K562 (cell line): Measurements from ENCODE around the gene ANKRD27. TPM values are rescaled to one million over a fixed set of nuclear protein-coding genes. Genes with fewer than 3 reads are reported as not detected.

ENCODE experiments used
- BCL6 ChIP-seq: fragments of 250-450 bp; sonication (Bioruptor Pico); IDR thresholded peaks from 2 replicates; pipeline ENCODE4 v1.4.0; 2020
- BRD4 ChIP-seq: fragments of 200-600 bp; sonication (generic); IDR thresholded peaks from 2 replicates; pipeline ENCODE4 v1.6.1; 2017; ENCODE audit warnings: inconsistent platforms
- CHD7 ChIP-seq: fragments of 200-600 bp; sonication (generic); IDR thresholded peaks from one replicate; pipeline ENCODE4 v1.6.1; 2012; ENCODE audit warnings: mild to moderate bottlenecking, low read depth, low read length, inconsistent platforms
- ELF1 ChIP-seq: fragments of 200-800 bp; sonication (Bioruptor generic); IDR thresholded peaks from 2 replicates; pipeline ENCODE4 v1.6.1; 2016; ENCODE audit warnings: missing genetic modification characterization, missing compliant biosample characterization
- GABPB1 ChIP-seq: sonication (generic); formaldehyde crosslinking; IDR thresholded peaks from 2 replicates; pipeline ENCODE4 v1.8.0; 2022; ENCODE audit warnings: mild to moderate bottlenecking, missing genetic modification reagents
- HDAC2 ChIP-seq: fragments of 450-650 bp; IDR thresholded peaks from 2 replicates; pipeline ENCODE4 v1.6.1; 2016; ENCODE audit warnings: mild to moderate bottlenecking
- PRDM10 ChIP-seq: fragments of 450-650 bp; IDR thresholded peaks from 2 replicates; pipeline ENCODE4 v1.6.1; 2018; ENCODE audit not compliant: partially characterized antibody
- RBBP5 ChIP-seq: fragments of 200-600 bp; sonication (generic); IDR thresholded peaks from 2 replicates; pipeline ENCODE4 v1.6.1; 2012; ENCODE audit warnings: borderline replicate concordance, mild to moderate bottlenecking, low read length, control low read depth, inconsistent platforms; ENCODE audit not compliant: insufficient read depth, poor library complexity, severe bottlenecking
- RBM25 ChIP-seq: fragments of 200-400 bp; formaldehyde crosslinking; IDR thresholded peaks from 2 replicates; pipeline ENCODE4 v1.6.1; 2018; ENCODE audit warnings: low read length, low read depth, moderate library complexity; ENCODE audit not compliant: severe bottlenecking
- YY1 ChIP-seq, 3 experiments: IDR thresholded peaks; 2 replicates each; pipeline ENCODE4 v1.6.1; 2011; ENCODE audit warnings: low read length in 2 of 3, mild to moderate bottlenecking in 2 of 3, moderate library complexity in 2 of 3, borderline replicate concordance in 1 of 3, control low read depth in 1 of 3, low read depth in 1 of 3; ENCODE audit not compliant: insufficient read depth in 3 of 3, insufficient replicate concordance in 2 of 3, control insufficient read depth in 1 of 3, insufficient read length in 1 of 3; ENCODE audit errors: extremely low read depth in 1 of 3
- ZNF274 ChIP-seq: IDR thresholded peaks from 2 replicates; pipeline ENCODE4 v1.6.1; 2011; ENCODE audit warnings: low read depth, mild to moderate bottlenecking, low read length, moderate library complexity, borderline replicate concordance
- polyA plus RNA-seq, 8 experiments: library from polyadenylated mRNA; depleted of rRNA in 4 of 8; stranded (reverse) in 5 of 8; unstranded in 3 of 8; fragments of >200 nt; fragmentation: Nextera tagmentation in 2 of 8; fragmentation: Illumina TruSeq in 1 of 8; extraction: Ambion mirVana in 2 of 8; extraction: Trizol in 1 of 8; gene quantifications; 2 replicates each; pipeline versions ENCODE4 v1.2.1 to v1.2.3, GENCODE V29; 2011 to 2014; ENCODE audit warnings: inconsistent platforms in 1 of 8, missing spikeins in 1 of 8
- total RNA-seq, 7 experiments: library from RNA; depleted of rRNA in 6 of 7; stranded (reverse); fragments of >200 nt in 6 of 7; fragmentation: Illumina TruSeq in 2 of 7; extraction: Trizol in 2 of 7; gene quantifications; 2 replicates each; pipeline versions ENCODE4 v1.2.1 to v1.2.3, GENCODE V29; 2011 to 2021; ENCODE audit warnings: low replicate concordance in 1 of 7

Gene ANKRD27
- total and polyA plus RNA-seq, 9 of the 15 experiments (the other 6 are each of a cell fraction or from before 2014, with no cell fraction given) = 5.3 to 71.3 (median 54.2) TPM

- TF ChIP-seq CHD7 = no peak
- TF ChIP-seq ZNF274 = no peak
- no peak; the same call in 1 of the 2 replicates for TF ChIP-seq ELF1 (tag)
- TF ChIP-seq BCL6 (CRISPR knock-in tag) = no peak
- no peak for TF ChIP-seq BRD4
- TF ChIP-seq RBBP5 = no peak
- TF ChIP-seq PRDM10 = peak; percentile 61
- peak in 1 of 3 experiments; percentile 33 for TF ChIP-seq YY1 (IDR thresholded peaks at IDR 0.05; ENCODE audit: borderline replicate concordance in 1 of 3, control insufficient read depth in 1 of 3, extremely low read depth in 1 of 3, insufficient read depth in 3 of 3, insufficient read length in 1 of 3, insufficient replicate concordance in 2 of 3, low read depth in 1 of 3, low read length in 2 of 3)
- peak; percentile 99 for TF ChIP-seq RBM25
- TF ChIP-seq HDAC2 = 0 out of 2 replicates have a peak, but pooled peaks have one; percentile 48
- no peak; the same call in 1 of the 2 replicates for TF ChIP-seq GABPB1
These were observed at the start of gene ANKRD27 (continued) for GRCh38 chr19:32674931-32675719.
